Stimulated activated CD8-positive, alpha-beta memory T cell treated with anti-CD3 and anti-CD28 coated beads, Interleukin-4, amount 100 ng/mL, for 24 hours (primary cell): ENCODE data around the gene KCNK4.

Experiments used
- DNase-seq: peaks from one replicate; pipeline ENCODE4 v3.0.0-alpha.2; 2020; ENCODE audit warnings: low read depth

Gene KCNK4

GRCh38 chr11:64291752-64292459 is 804 bp downstream of the KCNK4 start:
- DNase-seq: no peak

GRCh38 chr11:64292460-64293254 is 1.6 kb downstream of the KCNK4 start:
- DNase-seq: no peak

GRCh38 chr11:64294774-64295173 is 3.7 kb downstream of the KCNK4 start:
- no peak for DNase-seq

- no peak for DNase-seq
Measured at GRCh38 chr11:64295760-64296159, 4.7 kb downstream of the KCNK4 start.

GRCh38 chr11:64296236-64296635 is 5.1 kb downstream of the KCNK4 start:
- no peak for DNase-seq

- no peak for DNase-seq
Measured at GRCh38 chr11:64296830-64297698, 6.0 kb downstream of the KCNK4 start.

GRCh38 chr11:64297699-64298358 is 6.7 kb downstream of the KCNK4 start:
- DNase-seq: no peak

- no peak for DNase-seq
Measured at GRCh38 chr11:64298966-64299846, 8.1 kb downstream of the KCNK4 start.

GRCh38 chr11:64299847-64300648 is 8.9 kb downstream of the KCNK4 start, which contains the start of gene CATSPERZ:
Gene CATSPERZ (plus strand): TSS chr11:64300358. CDS start chr11:64300411, 53 bp downstream.
- DNase-seq: no peak

- DNase-seq: no peak
Measured at GRCh38 chr11:64303109-64304031, 12.3 kb downstream of the KCNK4 start.

GRCh38 chr11:64304032-64304315 is 12.9 kb downstream of the KCNK4 start:
- DNase-seq: no peak

GRCh38 chr11:64304316-64305072 is 13.4 kb downstream of the KCNK4 start:
- DNase-seq: peak; percentile 92

GRCh38 chr11:64305075-64305690 is 14.1 kb downstream of the KCNK4 start, which contains the start of gene ESRRA:
Gene ESRRA (plus strand): TSS chr11:64305524. CDS start chr11:64307180, 1,656 bp downstream.
- DNase-seq: peak; percentile 99

- DNase-seq: peak; percentile 52
Measured at GRCh38 chr11:64305691-64306562, 14.8 kb downstream of the KCNK4 start.

- no peak for DNase-seq
Measured at GRCh38 chr11:64306563-64306875, 15.4 kb downstream of the KCNK4 start.

GRCh38 chr11:64306876-64307622 is 15.9 kb downstream of the KCNK4 start:
- no peak for DNase-seq
